WI38 (cell line): ENCODE results near the gene C12orf76.
"Not testable (repeated sequence)": the region's sequence is repeated elsewhere in the genome, so short reads cannot be mapped to it uniquely, and the experiment has no call there.

Experiments used
- H3K4me3 ChIP-seq: 2 replicates; pipeline ENCODE4 v1.5.1; 2011; ENCODE audit warnings: low read depth, mild to moderate bottlenecking, control low read depth, low read length
- CTCF ChIP-seq: IDR thresholded peaks from 2 replicates; pipeline ENCODE4 v1.5.1; 2012; ENCODE audit warnings: low read depth, mild to moderate bottlenecking, control low read depth, low read length

C12orf76 gene

GRCh38 chr12:110071967-110072366 lies 23.6 kb upstream of the C12orf76 start:
- no peak overlapping the region for H3K4me3 ChIP-seq
- no peak for TF ChIP-seq CTCF

DNA sequence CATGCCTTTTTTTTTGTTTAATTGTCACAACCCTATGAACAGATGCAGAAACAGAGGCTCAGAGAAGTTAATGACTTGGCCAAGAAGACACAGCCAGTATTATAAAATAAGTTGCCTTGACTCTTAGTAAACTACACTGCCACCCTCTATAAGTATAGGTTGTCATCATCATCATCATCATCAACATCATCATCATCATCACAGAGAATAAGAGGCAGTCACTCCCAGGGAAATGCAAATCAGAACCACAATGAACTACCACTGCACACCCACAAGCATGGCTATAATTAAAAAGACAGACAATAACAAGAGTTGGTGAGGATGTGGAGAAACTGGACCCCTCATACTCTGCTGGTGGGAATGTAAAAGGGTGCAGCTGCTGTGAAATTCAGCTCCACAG lies 23.2 kb upstream of the C12orf76 start:
- H3K4me3 ChIP-seq = no peak overlapping the region
- TF ChIP-seq CTCF = no peak

DNA sequence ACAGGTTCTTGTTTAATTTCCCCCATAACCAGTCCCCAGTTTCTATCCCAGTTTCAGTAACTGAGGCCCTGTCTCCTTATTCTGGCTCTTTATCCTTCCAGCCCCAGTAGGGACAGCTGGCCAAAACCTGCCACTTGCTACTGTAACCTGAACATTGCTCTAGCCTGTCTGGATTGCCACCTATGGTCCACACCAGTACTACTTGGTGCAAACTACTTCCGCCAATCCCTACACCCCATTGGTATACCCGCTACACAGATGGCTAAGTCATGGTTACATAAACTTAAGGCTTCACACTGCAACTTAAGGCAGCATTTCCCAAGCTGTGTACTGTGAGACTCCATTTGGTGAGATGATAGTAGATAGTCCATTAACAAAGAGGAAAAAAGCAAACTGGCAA lies 20.3 kb upstream of the C12orf76 start:
- no peak overlapping the region for H3K4me3 ChIP-seq
- TF ChIP-seq CTCF = no peak

- H3K4me3 ChIP-seq = not testable (repeated sequence)
Observed at GRCh38 chr12:110068115-110068514, 19.8 kb upstream of the C12orf76 start.

DNA sequence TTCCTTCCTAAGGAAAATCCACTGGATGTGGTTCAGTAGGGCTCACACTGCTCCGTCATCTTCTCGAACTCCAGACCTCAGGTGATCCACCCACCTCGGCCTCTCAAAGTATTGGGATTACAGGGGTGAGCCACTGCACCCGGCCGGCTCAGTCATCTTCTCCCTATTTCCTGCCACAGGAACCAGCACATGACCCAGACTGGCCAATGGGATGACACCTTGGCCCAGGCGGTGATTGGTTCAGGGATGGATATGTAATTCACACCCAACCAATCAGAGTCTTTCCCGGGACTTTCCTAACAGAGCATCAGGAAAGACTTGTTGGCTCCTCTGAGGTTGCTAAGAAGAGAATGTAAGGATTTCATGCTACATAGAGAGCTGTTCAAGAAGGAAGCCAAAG lies 19.2 kb upstream of the C12orf76 start:
- TF ChIP-seq CTCF = no peak
- H3K4me3 ChIP-seq = no peak overlapping the region

GRCh38 chr12:110065540-110065939 lies 17.2 kb upstream of the C12orf76 start:
- H3K4me3 ChIP-seq = no peak overlapping the region

DNA sequence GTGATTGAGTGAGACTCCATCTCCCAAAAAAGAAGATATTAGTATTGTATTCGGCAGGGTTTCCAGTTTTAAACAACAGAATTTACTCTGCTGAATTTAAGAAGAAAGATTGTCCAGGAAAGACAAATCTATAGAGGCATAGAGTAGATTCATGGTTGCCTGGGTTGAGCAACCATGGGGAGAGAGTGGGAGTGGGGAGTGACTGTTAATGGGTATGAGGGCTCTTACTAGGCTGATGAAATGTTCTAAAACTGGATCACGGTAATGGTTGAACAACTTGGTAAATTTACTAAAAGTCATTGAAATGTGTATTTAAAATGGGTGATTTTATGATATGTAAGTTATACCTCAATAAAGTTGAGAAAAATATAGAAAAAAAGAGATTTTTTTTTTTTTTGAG lies 13.9 kb upstream of the C12orf76 start:
- no peak overlapping the region for H3K4me3 ChIP-seq
- no peak for TF ChIP-seq CTCF

More at GRCh38 chr12:110065540-110065939, 17.2 kb upstream of the C12orf76 start:
- no peak for TF ChIP-seq CTCF

- TF ChIP-seq CTCF = no peak
- no peak overlapping the region for H3K4me3 ChIP-seq
Observed at GRCh38 chr12:110059651-110060000, 11.3 kb upstream of the C12orf76 start.
